Left renal pelvis (tissue), 4 donors: Measurements from ENCODE around the gene LCE1E. TPM values are rescaled to one million over a fixed set of nuclear protein-coding genes. Genes with fewer than 3 reads are reported as not detected.

Experiments
- DNase-seq, 4 donors: peaks; one replicate each; pipeline ENCODE4 v3.0.0-alpha.2; 2013; ENCODE audit warnings: low read depth in 4 of 4, low spot score in 3 of 4
- polyA plus RNA-seq, 4 donors: library from polyadenylated mRNA; unstranded; fragments of 120-200 nt; gene quantifications; one replicate each; pipeline ENCODE4 v1.2.1, GENCODE V29; 2013; ENCODE audit not compliant: insufficient read length in 4 of 4

LCE1E gene, protein sequence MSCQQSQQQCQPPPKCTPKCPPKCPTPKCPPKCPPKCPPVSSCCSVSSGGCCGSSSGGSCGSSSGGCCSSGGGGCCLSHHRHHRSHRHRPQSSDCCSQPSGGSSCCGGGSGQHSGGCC
- not detected for polyA plus RNA-seq

DNA sequence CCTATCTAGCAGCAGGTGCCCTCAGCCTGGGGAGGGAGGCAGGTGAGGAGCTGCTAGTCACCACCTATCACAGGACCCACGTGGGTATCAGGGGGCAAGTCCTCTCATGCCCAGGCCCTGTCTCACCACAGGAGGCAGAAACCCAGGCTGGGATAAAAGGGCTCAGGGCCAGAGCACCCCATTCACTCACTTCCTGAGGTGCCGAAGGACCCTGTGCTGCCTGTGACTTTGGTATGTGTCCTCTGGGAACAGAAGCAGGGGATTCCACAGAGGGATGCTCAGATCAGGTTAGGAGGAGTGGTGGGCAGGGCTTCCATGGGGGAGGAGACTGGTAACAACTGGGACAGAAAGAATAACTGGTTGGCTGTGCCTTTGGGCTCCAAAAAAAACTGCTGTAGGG, at the start of gene LCE1E:
Gene LCE1E, plus strand, starts transcription at position 181 of the 400 bp plus-strand sequence. CDS start 1,043 bp downstream, outside the sequence.
- no peak for DNase-seq

DNA sequence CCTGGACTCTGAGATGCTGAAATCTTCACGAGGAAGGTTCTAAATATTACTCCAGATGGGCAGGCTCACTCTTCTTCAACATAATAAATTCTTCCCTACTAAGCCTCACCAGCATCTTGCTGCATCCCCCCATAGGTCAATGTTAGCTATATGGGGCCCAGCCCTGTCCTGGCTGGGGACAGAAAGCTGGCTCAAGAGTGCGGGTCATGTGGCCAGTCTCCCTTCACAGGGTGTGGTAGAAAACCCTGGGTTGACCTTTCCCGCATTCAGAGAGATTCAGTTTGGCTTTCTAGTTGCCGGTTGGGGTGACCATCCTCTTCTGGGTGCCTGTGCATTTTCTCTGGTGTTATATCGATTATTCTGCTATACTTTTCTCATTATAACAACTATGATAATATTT, 48.1 kb upstream of the LCE1E start:
- no peak for DNase-seq

DNA sequence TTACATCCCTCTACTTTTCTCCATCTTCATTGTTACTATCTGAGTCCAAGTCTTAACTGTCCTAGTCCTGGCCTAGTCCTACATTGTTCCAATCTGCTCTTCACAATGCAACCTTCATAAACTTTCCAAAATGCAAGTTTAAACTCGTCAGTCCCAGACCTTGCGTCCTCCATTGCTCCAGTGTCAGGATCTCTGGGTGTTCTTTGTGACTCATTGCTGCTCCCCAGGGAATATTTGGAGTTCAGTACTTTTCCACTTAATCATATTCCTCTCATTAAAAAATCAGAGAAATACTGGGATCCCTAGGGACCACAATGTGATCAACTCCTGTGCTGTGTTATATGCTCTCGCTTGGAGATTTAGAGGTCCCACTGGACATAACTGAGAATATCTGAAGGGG, 46.2 kb upstream of the LCE1E start:
- no peak for DNase-seq

DNA sequence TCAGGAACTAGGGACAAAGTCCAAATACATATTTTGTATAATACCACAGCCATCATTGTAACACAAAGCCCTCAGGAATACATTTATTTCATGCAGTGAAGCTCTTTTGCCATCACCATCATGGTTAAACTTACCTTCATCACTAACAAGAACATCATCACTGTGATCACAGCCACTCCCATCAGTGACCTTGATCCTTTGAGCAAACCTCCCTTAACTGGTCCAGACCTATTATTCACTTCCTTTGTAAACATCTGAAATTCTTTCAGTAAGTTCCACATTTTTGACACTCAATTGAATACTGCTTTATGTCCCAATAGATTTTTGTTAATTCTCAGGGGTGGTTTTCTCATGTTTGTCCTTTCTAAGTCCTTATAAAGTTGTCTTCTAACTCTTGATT, 44.4 kb upstream of the LCE1E start:
- DNase-seq = no peak

- DNase-seq = no peak
Measured at GRCh38 chr1:152743371-152744145, 42.5 kb upstream of the LCE1E start.

DNA sequence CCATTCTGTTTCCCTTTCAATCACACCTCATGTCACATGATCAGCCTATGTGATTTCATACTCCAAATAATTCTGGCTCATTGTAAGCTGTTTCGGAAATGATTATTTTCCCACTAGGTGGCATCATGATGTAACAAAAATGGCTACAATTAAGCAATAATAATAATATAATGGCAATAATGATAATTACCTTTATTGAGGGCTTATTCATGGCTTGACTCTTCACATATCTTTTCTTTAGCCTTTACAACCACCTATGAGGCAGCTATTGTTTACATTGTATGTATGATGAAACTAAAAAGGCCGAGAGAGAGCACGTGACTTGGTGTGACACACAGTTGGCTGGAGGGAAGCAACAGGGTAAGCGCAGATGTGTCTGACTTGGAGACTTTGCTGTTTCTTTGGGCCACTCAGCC, 40.8 kb upstream of the LCE1E start:
- DNase-seq = no peak

GRCh38 chr1:152745765-152746444, 40.2 kb upstream of the LCE1E start:
- no peak for DNase-seq

DNA sequence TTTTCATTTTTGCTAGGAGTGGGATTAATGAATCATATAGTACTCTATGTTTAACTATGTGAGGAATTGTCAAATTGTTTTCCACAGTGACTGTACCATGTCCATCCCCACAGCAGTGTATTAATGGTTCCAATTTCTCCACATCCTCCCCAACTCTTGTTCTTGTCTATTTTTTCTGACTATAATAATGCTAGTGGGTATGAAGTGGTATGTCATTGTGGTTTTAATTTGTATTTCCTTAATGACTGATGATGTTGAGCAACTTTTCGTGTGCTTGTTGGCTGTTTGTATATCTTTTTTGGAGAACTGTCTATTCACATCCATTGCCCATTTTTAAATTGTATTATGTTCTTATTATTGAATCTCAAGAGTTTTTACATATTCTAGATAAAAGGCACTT, 38.2 kb upstream of the LCE1E start:
- no peak for DNase-seq

GRCh38 chr1:152752225-152752624, 33.8 kb upstream of the LCE1E start:
- DNase-seq = no peak

DNA sequence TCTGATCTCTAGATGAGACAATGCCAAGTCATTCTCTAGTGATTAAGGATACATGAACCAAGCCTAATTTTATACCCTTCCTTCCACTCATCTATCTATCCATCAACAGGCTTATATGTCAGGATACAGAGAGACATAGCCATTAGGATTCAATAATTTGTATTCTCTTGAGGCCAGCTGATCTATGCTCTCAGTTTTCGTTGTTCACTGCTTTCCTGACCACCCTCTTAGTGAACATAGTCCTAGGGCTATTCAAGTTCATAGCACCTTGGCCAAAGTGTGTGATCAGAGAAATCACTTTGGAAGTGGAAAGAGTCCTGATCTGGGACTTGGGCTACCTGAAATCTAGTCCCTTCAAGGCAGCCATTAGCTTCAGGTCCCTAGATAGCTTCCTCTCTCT, 32.5 kb upstream of the LCE1E start:
- DNase-seq = no peak

DNA sequence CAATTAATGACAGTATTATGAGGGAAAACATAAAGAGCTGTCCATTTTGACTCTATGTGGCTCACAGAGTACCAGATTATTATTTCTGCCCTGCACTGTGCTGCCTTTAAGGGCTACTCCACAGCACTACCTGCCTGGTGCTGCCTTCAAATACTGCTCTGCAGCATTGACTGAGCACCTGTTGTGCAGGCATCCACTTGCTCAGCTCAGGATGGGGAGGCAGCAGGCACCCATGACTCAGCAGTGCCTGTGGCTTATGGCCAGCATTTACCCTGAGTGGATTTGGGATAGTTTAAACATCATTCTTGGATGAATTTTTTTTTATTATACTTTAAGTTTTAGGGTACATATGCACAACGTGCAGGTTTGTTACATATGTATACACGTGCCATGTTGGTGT, 29.2 kb upstream of the LCE1E start:
- DNase-seq = no peak

DNA sequence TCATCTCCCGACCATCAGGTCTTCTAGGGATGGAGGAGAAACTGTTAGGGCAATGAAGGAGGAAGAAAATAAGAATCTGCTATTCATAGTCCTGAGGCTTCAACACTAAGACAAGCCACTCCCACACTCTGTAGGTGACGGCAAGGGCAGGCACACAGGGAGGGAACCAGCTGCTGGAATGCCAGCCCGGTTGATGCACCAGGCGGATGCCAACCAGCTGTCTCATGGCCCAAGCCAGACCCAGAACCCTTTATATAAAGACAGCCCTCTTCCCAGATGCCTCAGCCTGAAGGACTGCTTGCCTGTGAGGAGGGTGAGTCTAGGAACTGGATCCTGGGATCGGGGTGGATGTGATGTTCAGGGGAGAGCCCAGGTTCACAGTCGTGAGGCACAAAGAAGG, 28.3 kb upstream of the LCE1E start, which contains the start of gene KPRP:
Gene KPRP, plus strand, starts transcription at position 279 of the 400 bp plus-strand sequence. CDS start 1,564 bp downstream, outside the sequence.
- no peak for DNase-seq

DNA sequence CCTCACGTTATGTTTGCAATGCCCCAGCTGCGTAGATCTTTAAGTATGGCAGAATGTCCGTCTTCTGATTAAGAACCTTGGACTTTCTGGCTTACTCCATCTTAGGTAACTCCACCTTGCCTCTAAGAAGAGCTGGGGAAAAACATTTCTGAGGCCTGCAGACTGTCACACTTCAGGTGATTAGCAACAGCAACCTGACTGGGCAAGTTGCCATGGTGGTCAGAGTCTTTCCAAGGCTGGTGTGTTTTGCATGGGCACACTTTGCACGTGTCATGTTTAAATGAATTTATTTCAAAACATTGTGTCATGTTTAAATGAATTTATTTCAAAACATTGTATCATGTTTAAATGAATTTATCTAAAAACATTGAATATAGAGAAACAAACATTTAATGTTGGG, 27.4 kb upstream of the LCE1E start:
- DNase-seq = no peak

GRCh38 chr1:152759453-152760173, 26.4 kb upstream of the LCE1E start:
- DNase-seq = no peak

DNA sequence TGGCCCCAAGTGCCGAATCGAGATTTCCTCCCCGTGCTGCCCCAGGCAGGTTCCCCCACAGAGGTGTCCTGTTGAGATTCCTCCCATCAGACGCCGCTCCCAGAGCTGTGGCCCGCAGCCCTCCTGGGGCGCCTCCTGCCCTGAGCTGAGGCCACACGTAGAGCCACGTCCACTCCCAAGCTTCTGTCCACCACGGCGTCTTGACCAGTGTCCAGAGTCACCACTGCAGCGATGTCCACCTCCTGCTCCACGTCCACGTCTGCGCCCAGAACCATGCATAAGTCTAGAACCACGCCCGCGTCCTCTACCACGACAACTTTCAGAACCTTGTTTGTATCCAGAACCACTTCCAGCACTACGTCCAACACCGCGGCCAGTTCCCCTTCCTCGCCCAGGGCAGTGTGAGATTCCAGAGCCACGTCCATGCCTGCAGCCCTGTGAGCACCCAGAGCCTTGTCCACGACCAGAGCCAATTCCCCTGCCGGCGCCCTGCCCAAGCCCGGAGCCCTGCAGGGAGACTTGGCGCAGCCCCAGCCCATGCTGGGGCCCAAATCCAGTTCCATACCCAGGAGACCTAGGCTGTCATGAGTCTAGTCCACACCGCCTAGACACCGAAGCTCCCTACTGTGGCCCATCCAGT, 25.4 kb upstream of the LCE1E start:
- DNase-seq = no peak

DNA sequence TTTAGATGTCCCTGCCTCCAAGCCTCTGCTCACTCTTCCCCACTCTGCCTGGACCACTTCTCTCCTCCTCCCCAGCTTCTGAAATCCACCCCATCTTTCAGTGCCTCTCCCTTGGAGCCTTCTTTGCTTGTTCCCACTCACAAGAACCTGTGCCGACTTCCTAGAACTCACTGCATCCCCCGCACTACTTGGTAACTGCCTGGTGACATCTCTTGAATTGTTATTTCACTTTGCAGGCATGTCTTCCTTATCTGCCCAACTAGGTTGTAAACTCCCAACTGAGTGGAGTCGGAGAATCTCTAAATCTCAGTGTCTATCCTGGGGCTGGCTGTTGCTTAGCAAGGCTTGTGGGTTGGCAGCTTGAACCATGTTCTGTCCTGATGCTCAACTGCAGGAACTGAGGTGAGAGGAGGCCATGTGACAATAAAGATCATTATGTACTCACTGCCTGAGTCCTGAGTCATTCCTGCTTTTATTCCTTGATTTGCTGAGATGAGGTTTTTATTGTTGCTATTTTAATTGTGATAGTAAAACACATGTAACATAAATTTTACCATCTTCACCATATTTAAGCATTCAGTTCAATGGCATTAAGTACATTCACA, 24.3 kb upstream of the LCE1E start:
- DNase-seq = no peak

DNA sequence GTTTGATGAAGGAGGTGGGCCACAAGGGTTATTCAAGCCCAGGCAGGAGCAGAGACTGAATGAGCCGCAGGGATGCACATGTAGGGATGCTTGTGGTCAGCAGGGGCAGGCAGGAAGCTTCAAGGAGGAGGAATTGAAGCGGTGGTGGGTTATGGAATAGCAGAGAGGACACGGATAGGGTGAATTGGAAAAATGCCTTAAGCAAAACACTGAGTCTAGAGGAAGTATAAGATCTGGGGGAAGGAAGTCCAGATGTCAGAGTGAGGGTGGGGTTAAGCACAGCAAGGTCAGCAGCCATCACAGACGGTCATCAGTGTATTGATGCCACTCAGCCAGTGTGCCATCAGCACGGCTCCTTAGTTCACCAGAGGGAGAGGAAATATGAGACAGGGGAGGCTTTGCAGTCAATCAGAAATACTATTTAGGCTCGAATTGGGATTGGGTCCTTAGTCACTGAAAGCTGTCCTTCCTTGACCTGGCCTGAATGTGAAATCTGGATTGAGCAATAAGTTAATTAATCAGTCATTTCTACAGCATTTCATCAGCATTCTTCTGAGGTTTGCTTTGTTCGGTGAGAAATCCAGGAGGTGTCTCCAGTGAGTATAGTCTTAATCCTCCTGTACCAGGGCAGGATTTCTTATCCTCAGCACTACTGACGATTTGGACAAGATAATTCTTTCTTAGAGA, 17.1 kb upstream of the LCE1E start:
- DNase-seq = no peak

GRCh38 chr1:152770411-152770810, 15.6 kb upstream of the LCE1E start:
- no peak for DNase-seq

- DNase-seq = no peak
Measured at GRCh38 chr1:152774875-152775274, 11.2 kb upstream of the LCE1E start, which contains the start of gene LCE1F. LCE1F (plus strand) TSS chr1:152775140; CDS start chr1:152776372, 1,232 bp downstream.

DNA sequence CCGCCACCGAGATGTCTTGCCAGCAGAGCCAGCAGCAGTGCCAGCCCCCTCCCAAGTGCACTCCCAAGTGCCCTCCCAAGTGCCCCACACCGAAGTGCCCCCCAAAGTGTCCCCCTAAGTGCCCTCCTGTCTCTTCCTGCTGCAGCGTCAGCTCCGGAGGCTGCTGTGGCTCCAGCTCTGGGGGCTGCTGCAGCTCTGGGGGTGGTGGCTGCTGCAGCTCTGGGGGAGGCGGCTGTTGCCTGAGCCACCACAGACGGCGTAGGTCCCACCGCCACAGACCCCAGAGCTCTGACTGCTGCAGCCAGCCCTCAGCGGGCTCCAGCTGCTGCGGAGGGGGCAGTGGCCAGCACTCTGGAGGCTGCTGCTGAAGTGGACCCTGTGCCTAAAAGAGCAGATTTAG, 9.7 kb upstream of the LCE1E start:
- no peak for DNase-seq
